ENCODE results near the gene PLAAT3.

PLAAT3 gene

GRCh38 chr11:63569570-63569969 lies 44.7 kb downstream of the PLAAT3 start:
- no peaks in the 10 kb centered on the region for H3K36me3 ChIP-seq (ENCODE audit: control insufficient read depth, insufficient read depth, low read length)
- H3K27ac ChIP-seq (ENCODE audit: insufficient read depth, low read length, poor library complexity, severe bottlenecking): no peak overlapping the region
- no peak for DNase-seq
- H3K9me3 ChIP-seq (ENCODE audit: control insufficient read depth, low read length): no peaks in the 10 kb centered on the region
- peaks cover 11% of the 10 kb centered on the region for H3K4me1 ChIP-seq (ENCODE audit: control insufficient read depth, insufficient read depth, low read length, poor library complexity, severe bottlenecking)
- no peaks in the 10 kb centered on the region for H3K27me3 ChIP-seq (replicated peaks; ENCODE audit: control insufficient read depth, insufficient read depth, low read length, poor library complexity, severe bottlenecking)
- no peak overlapping the region for H3K4me3 ChIP-seq (ENCODE audit: insufficient read depth, low read depth, low read length, poor library complexity, severe bottlenecking)

DNA sequence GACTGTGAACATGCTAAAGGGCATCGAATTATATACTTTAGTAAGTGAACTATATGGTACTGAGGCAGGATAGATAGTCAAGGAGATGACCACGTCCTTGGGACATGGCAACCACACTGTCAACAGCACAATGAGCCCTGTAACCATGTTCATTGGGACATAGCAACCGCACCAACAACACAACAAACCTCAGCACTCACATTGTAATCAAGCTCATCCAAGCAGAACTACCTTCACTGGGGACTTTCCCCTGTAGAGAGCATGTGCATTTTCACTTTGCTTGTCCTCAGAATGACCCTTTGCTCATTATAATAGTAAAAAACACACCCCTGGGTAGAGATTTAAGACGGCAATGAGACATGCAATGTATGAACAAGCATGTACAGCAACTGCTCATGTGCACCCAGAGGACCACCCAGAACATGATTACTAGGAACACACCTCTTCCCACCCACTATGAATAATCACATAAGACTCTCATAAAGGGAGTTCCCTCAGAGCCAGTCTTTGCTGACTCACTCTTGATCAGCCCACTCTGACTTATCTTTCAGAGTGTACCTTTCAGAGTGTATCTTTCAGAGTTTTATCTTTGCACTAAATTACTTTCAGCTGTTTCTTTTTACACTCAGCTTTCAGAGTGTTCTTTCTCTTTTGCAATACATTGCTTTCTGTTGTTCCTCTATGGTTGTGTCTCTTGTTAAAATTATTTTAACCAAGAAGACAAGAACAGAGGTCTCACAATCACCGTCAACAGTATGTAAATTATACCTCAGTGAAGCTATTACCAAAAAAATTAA lies 47.0 kb downstream of the PLAAT3 start:
- H3K9me3 ChIP-seq (ENCODE audit: control insufficient read depth, low read length): no peaks in the 10 kb centered on the region
- DNase-seq: peak; percentile 73 to 78 (median 74)
- peaks cover 12% of the 10 kb centered on the region for H3K4me1 ChIP-seq (ENCODE audit: control insufficient read depth, insufficient read depth, low read length, poor library complexity, severe bottlenecking)
- no peaks in the 10 kb centered on the region for H3K27me3 ChIP-seq (replicated peaks; ENCODE audit: control insufficient read depth, insufficient read depth, low read length, poor library complexity, severe bottlenecking)
- H3K4me3 ChIP-seq (ENCODE audit: insufficient read depth, low read depth, low read length, poor library complexity, severe bottlenecking): no peak overlapping the region
- peak overlapping the region; percentile 90 for H3K27ac ChIP-seq (ENCODE audit: insufficient read depth, low read length, poor library complexity, severe bottlenecking)
- no peaks in the 10 kb centered on the region for H3K36me3 ChIP-seq (ENCODE audit: control insufficient read depth, insufficient read depth, low read length)

DNA sequence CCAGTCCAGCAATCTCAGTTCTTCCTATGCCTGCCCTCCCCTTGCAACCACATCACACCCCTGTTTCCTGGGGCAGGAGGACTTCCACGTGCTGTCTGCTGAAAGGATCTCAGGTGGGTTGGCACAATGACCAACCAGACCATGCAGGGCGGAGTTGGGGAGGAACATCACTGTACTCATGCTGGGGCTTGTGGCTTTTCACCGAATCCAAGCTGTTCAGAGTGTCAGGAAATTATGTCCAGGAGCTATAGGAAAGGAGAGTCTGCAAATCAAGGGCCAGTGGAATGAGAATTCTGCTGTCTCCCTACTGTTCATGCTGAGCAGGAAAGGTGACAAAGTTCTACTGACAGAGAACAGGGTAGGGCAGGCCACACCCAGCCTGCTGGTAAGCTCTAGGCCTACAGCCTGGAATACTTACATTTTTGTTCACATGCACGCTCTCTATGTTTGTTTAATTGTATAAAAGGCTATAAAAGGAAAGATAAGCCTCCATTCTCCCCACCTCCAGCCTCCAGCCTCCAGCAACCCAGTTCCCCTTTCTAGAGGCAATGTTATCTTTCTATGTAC lies 49.4 kb downstream of the PLAAT3 start:
- no peak for DNase-seq
- Histone ChIP-seq H3K4me1 (ENCODE audit: control insufficient read depth, insufficient read depth, low read length, poor library complexity, severe bottlenecking) (peaks cover 23% of the 10 kb centered on the region), H3K36me3 (ENCODE audit: control insufficient read depth, insufficient read depth, low read length) (no peaks in the 10 kb centered on the region), H3K9me3 (ENCODE audit: control insufficient read depth, low read length) (no peaks in the 10 kb centered on the region), H3K4me3 (ENCODE audit: insufficient read depth, low read depth, low read length, poor library complexity, severe bottlenecking) (no peak overlapping the region), H3K27ac (ENCODE audit: insufficient read depth, low read length, poor library complexity, severe bottlenecking) (no peak overlapping the region), H3K27me3 (replicated peaks; ENCODE audit: control insufficient read depth, insufficient read depth, low read length, poor library complexity, severe bottlenecking) (no peaks in the 10 kb centered on the region)

DNA sequence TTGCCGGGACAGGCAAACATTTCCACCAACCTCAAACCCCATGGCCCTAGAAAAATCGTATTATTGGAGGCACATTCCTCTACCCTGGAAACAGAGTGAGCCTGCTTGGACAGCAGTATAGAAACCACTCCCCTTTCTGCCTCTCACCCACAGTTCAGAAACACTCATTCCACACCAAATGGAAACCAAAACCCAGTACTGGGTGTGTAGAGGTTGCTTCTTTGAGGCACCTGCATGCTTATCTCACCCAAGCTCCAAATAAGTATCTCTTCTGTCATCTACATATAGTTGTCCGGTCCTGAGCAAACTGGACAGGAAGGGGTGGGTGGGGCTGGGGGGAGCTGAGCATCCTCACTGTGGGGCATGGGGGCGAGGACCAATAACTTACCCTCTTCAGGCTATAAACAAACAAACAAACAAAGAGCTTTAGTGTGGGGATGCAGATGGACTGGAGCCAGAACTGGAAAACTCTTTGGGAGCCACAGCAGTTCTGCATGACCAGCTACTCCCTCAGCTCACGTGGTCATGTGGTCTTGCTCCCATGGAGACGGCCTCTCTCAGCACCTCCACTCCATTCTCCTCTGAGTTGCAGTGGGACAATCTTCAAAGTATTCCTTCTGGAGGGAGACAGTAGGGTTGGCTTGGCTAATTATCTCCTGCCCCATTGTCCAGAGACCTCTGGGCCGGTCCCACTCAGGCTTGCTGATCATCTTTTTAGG lies 50.0 kb downstream of the PLAAT3 start:
- DNase-seq: no peak
- peaks cover 23% of the 10 kb centered on the region for H3K4me1 ChIP-seq (ENCODE audit: control insufficient read depth, insufficient read depth, low read length, poor library complexity, severe bottlenecking)
- no peaks in the 10 kb centered on the region for H3K36me3 ChIP-seq (ENCODE audit: control insufficient read depth, insufficient read depth, low read length)
- no peaks in the 10 kb centered on the region for H3K27me3 ChIP-seq (replicated peaks; ENCODE audit: control insufficient read depth, insufficient read depth, low read length, poor library complexity, severe bottlenecking)
- H3K27ac ChIP-seq (ENCODE audit: insufficient read depth, low read length, poor library complexity, severe bottlenecking): no peak overlapping the region
- H3K4me3 ChIP-seq (ENCODE audit: insufficient read depth, low read depth, low read length, poor library complexity, severe bottlenecking): no peak overlapping the region
- H3K9me3 ChIP-seq (ENCODE audit: control insufficient read depth, low read length): no peaks in the 10 kb centered on the region

- H3K27ac ChIP-seq (ENCODE audit: insufficient read depth, low read length, poor library complexity, severe bottlenecking): no peak within 1 kb of the TSS
- peaks cover 23% of the 10 kb centered on the region for H3K4me1 ChIP-seq (ENCODE audit: control insufficient read depth, insufficient read depth, low read length, poor library complexity, severe bottlenecking)
Observed at GRCh38 chr11:63563201-63564055, 50.8 kb downstream of the PLAAT3 start, which contains the start of gene PLAAT2. TSS of gene PLAAT2 (minus strand) at chr11:63563379. CDS start at chr11:63563324, 55 bp downstream.

DNA sequence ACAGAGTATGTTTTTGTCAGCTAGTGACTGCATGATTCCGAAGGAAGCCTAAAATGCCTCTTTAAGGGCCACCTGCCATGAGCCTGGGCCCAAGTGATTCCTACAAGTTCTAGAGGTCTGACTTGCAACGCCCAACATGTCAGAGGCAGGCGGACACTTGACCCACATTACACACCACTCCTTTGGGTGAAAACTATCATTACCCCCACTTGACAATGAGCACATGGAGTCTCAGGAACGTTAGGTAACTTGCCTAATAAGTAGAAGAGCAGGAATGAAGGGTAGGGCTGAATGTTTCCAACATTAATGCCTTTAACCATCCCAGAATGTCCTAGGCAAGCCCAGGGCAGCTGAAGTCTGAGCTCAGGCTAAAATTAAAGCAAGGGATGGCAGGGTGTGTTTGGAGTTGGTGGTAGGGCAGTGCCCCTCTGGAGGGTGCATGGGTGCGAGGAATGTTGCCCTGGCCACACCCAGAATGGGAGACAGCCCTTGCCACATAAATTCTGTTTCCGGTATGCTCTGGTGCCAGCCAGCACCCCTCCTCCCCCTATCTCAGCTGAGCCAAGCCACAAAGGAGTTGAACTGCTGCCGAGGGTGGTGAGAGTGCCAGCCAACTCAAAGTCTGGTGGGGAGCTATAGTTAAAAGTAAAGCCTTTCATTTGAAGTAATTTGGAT lies 53.6 kb downstream of the PLAAT3 start:
- no peak overlapping the region for H3K27ac ChIP-seq (ENCODE audit: insufficient read depth, low read length, poor library complexity, severe bottlenecking)
- H3K36me3 ChIP-seq (ENCODE audit: control insufficient read depth, insufficient read depth, low read length): no peaks in the 10 kb centered on the region

More at GRCh38 chr11:63563201-63564055, 50.8 kb downstream of the PLAAT3 start, which contains the start of gene PLAAT2:
- no peaks in the 10 kb centered on the region for H3K9me3 ChIP-seq (ENCODE audit: control insufficient read depth, low read length)
- no peak for DNase-seq
- H3K4me3 ChIP-seq (ENCODE audit: insufficient read depth, low read depth, low read length, poor library complexity, severe bottlenecking): no peak within 1 kb of the TSS
- no peaks in the 10 kb centered on the region for H3K36me3 ChIP-seq (ENCODE audit: control insufficient read depth, insufficient read depth, low read length)
- no peaks in the 10 kb centered on the region for H3K27me3 ChIP-seq (replicated peaks; ENCODE audit: control insufficient read depth, insufficient read depth, low read length, poor library complexity, severe bottlenecking)

DNA sequence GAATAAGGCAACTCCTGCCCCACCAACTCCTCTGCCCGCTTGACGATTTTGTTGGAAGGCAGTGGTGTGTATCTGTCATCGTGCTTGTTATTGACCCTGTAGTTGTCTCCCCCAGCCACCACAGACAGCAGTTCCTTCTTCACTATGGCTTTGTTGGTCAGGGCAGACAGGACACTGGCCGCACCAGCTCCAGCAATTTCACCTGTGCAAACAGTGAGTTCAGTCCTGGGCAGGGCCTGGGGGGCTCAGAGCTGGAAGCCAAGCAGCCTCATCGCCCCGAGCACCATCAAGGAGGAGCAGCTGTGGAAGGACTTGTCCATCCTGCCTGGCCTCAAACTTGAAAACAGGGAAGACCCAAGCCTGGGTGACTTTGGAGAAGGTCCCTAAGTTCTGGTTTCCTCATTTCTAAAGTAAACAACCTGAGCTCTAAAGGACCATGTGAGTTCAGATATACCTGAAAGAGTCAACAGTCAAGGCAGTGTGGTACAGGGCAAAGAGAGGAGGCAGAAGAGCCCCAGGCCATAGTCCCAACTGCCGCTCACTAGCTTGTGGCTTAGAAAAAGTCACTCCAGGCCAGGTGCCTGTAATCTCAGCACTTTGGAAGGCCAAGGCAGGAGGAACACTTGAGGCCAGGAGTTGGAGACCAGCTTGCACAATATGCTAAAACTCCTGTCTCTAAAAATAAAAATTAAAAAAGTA lies 55.6 kb downstream of the PLAAT3 start:
- H3K4me1 ChIP-seq (ENCODE audit: control insufficient read depth, insufficient read depth, low read length, poor library complexity, severe bottlenecking): peaks cover 21% of the 10 kb centered on the region
- no peak for DNase-seq
- no peaks in the 10 kb centered on the region for H3K36me3 ChIP-seq (ENCODE audit: control insufficient read depth, insufficient read depth, low read length)
- no peaks in the 10 kb centered on the region for H3K9me3 ChIP-seq (ENCODE audit: control insufficient read depth, low read length)
- H3K4me3 ChIP-seq (ENCODE audit: insufficient read depth, low read depth, low read length, poor library complexity, severe bottlenecking): no peak overlapping the region
- H3K27me3 ChIP-seq (replicated peaks; ENCODE audit: control insufficient read depth, insufficient read depth, low read length, poor library complexity, severe bottlenecking): no peaks in the 10 kb centered on the region
- no peak overlapping the region for H3K27ac ChIP-seq (ENCODE audit: insufficient read depth, low read length, poor library complexity, severe bottlenecking)

More for the DNA sequence above, 53.6 kb downstream of the PLAAT3 start:
- peaks cover 20% of the 10 kb centered on the region for H3K4me1 ChIP-seq (ENCODE audit: control insufficient read depth, insufficient read depth, low read length, poor library complexity, severe bottlenecking)
- no peak for DNase-seq
- no peaks in the 10 kb centered on the region for H3K9me3 ChIP-seq (ENCODE audit: control insufficient read depth, low read length)
- no peaks in the 10 kb centered on the region for H3K27me3 ChIP-seq (replicated peaks; ENCODE audit: control insufficient read depth, insufficient read depth, low read length, poor library complexity, severe bottlenecking)
- H3K4me3 ChIP-seq (ENCODE audit: insufficient read depth, low read depth, low read length, poor library complexity, severe bottlenecking): no peak overlapping the region

DNA sequence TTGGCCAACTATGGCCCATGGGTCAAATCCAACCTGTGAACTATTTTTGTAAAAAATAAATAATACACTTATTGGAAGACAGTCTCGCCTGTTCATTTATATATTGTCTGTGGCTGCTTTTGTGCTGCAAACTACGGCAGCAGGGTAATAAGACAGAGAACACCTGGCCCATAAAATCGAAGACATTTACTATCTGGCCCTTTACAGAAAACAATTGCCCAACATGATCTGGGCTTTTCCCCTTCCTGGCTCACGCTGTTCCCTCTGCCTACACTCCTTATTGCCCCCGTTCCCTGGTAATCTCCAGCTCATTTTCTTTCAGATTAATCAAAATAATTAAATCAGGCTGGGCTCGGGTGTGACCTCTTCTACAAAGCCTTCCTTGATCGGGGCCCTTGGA lies 56.7 kb downstream of the PLAAT3 start:
- Histone ChIP-seq H3K4me3 (ENCODE audit: insufficient read depth, low read depth, low read length, poor library complexity, severe bottlenecking) (no peak overlapping the region), H3K36me3 (ENCODE audit: control insufficient read depth, insufficient read depth, low read length) (no peaks in the 10 kb centered on the region), H3K27me3 (replicated peaks; ENCODE audit: control insufficient read depth, insufficient read depth, low read length, poor library complexity, severe bottlenecking) (no peaks in the 10 kb centered on the region), H3K4me1 (ENCODE audit: control insufficient read depth, insufficient read depth, low read length, poor library complexity, severe bottlenecking) (peaks cover 31% of the 10 kb centered on the region), H3K27ac (ENCODE audit: insufficient read depth, low read length, poor library complexity, severe bottlenecking) (no peak overlapping the region), H3K9me3 (ENCODE audit: control insufficient read depth, low read length) (no peaks in the 10 kb centered on the region)
- DNase-seq: no peak

Data from effector memory CD4-positive, alpha-beta T cell (primary cell).